IPS-15b (cell line): ENCODE results near the gene STPG2.

Source experiments
- H3K27me3 ChIP-seq: one replicate; pipeline ENCODE4 v1.6.1; 2013; ENCODE audit warnings: low read length; ENCODE audit not compliant: control insufficient read depth, insufficient read depth
- H3K36me3 ChIP-seq: one replicate; pipeline ENCODE4 v1.6.1; 2013; ENCODE audit warnings: low read length; ENCODE audit not compliant: control insufficient read depth, insufficient read depth
- H3K4me1 ChIP-seq: one replicate; pipeline ENCODE4 v1.6.1; 2013; ENCODE audit warnings: mild to moderate bottlenecking, low read length; ENCODE audit not compliant: control insufficient read depth, insufficient read depth
- H3K4me3 ChIP-seq: one replicate; pipeline ENCODE4 v1.5.1; 2013; ENCODE audit warnings: low read depth, low read length
- H3K9ac ChIP-seq: one replicate; pipeline ENCODE4 v1.6.1; 2013; ENCODE audit warnings: low read depth, mild to moderate bottlenecking, low read length
- H3K9me3 ChIP-seq: one replicate; pipeline ENCODE4 v1.6.1; 2013; ENCODE audit warnings: mild to moderate bottlenecking, low read length; ENCODE audit not compliant: control insufficient read depth, insufficient read depth

The STPG2 gene

DNA sequence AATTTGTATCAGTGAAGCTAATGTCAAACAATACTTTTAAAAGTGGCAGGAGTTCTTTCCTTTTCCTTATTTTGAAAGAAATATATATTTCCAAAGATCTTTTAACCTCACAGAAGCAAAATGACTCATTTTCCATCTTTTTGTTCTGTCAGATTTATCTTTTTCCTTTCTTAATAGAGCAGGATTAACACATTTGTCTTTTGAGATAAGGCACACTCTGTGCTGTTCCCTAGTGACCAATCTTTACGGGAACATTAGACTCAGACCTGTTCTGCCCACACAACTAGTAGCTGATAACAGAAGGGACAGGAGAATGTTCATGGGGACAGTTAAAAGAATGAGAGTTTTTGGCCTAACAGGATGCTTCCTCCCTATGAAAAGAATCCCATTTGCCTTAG is 381.2 kb downstream of the STPG2 start:
- H3K27me3 ChIP-seq: no peaks in the 10 kb centered on the region
- H3K9ac ChIP-seq: no peak overlapping the region
- H3K9me3 ChIP-seq: no peaks in the 10 kb centered on the region
- no peaks in the 10 kb centered on the region for H3K4me1 ChIP-seq
- H3K4me3 ChIP-seq: no peak overlapping the region
- H3K36me3 ChIP-seq: no peaks in the 10 kb centered on the region

DNA sequence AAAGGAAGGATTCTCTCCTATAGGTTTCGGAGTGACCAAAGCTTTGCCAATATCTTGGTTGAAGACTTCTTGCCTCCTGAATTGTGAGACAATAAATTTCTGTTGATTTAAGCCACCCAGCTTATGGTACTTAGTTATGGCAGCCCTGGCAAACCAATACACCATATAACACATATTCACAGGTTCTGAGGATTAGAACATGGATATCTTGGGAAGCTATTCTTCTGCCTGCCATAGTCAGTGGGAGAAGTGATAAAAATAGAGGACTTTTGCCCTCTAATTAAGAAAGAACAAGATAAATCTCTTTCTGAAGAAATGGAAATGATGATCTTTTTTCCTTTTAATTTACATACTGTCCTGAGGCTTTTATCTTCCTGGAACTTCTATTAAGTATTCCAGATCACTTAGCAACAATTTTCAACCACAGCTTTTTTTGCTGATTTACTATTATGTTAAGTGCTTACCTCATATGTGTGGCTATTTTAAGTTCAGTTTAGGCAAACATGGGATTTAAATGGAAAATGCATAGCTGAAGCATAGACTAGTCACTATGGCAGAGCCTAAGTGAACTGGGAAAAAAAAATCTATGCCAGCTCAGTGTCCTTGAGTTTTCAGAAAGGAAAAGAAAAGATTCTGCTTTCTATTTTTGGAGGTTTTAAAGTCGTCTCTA is 381.7 kb downstream of the STPG2 start:
- no peaks in the 10 kb centered on the region for H3K4me1 ChIP-seq
- H3K4me3 ChIP-seq: no peak overlapping the region
- H3K9ac ChIP-seq: no peak overlapping the region
- H3K9me3 ChIP-seq: no peaks in the 10 kb centered on the region
- no peaks in the 10 kb centered on the region for H3K36me3 ChIP-seq
- no peaks in the 10 kb centered on the region for H3K27me3 ChIP-seq

DNA sequence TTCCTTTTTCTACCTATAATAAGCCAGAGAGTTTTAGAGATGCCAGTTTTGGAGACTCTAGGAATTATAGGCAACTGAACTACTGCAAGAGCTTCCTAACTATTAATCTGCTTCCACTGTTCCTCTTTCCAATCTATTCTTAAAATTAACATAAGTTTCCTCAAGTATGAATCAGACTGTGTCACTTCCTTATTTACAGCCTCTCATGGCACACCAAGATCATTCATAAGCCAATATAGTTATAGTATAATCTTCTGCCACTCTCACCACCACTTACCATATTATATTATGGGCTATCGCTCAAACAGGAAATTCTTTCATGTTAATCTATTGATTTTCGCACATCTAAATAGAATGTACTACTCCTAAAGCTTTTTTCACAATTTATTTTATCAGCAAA is 383.5 kb downstream of the STPG2 start:
- no peaks in the 10 kb centered on the region for H3K9me3 ChIP-seq
- H3K4me1 ChIP-seq: no peaks in the 10 kb centered on the region
- H3K27me3 ChIP-seq: no peaks in the 10 kb centered on the region
- H3K36me3 ChIP-seq: no peaks in the 10 kb centered on the region
- H3K9ac ChIP-seq: no peak overlapping the region
- H3K4me3 ChIP-seq: no peak overlapping the region

DNA sequence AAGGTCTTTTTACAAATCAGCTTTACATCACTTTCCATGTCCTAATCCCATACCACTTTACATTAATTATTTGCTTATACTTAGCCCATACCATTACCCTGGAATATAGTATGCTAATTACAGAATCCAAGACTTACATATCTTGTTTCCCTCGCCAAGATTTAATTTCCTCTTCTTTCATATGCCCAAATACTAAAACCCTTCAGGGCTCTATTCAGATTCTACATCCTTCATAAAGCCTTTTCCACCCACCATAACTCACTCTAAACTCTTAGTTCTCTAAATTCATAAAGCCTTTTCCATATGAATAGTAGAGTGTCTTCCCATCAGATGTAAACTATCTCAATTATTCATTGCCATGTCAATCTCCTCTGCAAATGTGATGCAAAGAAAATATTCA is 390.7 kb downstream of the STPG2 start:
- H3K27me3 ChIP-seq: no peaks in the 10 kb centered on the region
- H3K9me3 ChIP-seq: no peaks in the 10 kb centered on the region
- no peak overlapping the region for H3K4me3 ChIP-seq
- no peaks in the 10 kb centered on the region for H3K4me1 ChIP-seq
- H3K36me3 ChIP-seq: no peaks in the 10 kb centered on the region
- H3K9ac ChIP-seq: no peak overlapping the region

DNA sequence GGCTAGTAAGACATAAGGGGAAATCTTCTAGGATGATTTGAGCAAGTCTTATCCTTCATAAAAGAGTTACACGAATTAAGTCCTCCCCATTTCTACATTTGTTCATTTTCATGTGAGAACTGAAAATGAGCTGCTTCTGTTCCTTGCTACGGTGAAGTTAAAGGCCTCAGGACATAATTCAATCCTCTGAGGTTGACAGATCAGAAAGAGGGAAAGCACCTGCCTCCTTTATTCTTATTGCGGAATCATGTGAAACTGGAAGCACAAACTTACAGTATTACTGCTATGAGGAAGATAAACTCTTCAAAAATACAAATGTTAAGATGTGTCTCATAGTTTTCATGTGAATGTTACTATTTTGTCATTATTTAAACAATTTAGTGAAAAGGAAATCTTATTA is 395.3 kb downstream of the STPG2 start:
- Histone ChIP-seq H3K4me3 (no peak overlapping the region), H3K9ac (no peak overlapping the region), H3K27me3 (no peaks in the 10 kb centered on the region), H3K4me1 (no peaks in the 10 kb centered on the region), H3K9me3 (no peaks in the 10 kb centered on the region), H3K36me3 (no peaks in the 10 kb centered on the region)

DNA sequence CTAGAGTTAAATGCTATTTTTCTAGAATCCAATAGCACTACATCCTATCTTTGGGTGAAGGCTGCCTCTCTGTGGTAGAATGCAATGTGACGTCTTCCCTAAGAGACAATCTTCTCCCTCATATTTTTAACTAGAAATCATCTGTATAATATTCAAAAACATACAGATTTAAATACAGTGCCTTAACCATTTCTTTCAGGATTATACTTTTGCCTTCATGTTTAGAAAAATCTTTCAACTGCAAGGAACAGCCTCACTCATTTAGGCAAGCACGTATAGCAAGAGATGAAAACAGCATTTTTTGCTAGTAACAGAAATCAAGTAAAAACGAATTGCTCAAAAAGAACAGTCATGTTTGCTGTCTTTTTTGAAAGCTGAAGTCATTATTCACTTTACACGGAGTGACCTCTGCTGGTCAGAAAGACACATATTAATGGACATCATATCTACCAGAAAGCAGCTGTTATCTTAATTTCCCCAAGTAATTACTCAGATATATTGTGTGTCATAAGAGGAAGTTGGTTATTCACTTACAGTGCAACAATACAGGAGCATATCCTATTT is 422.3 kb downstream of the STPG2 start:
- no peaks in the 10 kb centered on the region for H3K4me1 ChIP-seq
- H3K9ac ChIP-seq: no peak overlapping the region
- no peaks in the 10 kb centered on the region for H3K27me3 ChIP-seq
- no peak overlapping the region for H3K4me3 ChIP-seq
- H3K9me3 ChIP-seq: no peaks in the 10 kb centered on the region
- no peaks in the 10 kb centered on the region for H3K36me3 ChIP-seq

DNA sequence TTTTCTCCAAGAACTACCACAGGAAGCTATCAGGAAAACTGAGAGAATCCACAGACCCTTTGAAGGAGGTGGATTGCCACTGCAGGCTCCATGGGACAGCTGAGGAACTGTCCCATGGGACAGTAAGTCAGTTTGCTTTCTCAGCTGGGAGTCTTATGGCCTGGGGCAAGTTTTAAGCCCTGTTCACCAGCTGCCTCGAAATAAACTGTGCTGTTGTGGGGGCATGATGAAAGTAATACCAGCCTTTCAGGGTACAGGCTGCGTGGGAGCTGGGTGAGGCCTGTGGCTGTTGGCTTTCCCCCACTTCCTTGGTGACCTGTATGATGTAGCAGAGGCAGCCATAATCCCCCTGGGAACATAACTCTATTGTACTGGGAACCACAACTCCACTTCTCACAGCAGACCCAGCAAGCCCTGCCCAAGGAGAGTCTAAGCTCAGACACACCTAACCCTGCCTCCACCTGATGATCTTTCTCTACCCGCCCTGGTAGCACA is 452.1 kb downstream of the STPG2 start:
- H3K4me1 ChIP-seq: no peaks in the 10 kb centered on the region
- H3K9ac ChIP-seq: no peak overlapping the region
- no peaks in the 10 kb centered on the region for H3K27me3 ChIP-seq
- H3K36me3 ChIP-seq: no peaks in the 10 kb centered on the region
- H3K4me3 ChIP-seq: no peak overlapping the region
- H3K9me3 ChIP-seq: no peaks in the 10 kb centered on the region

DNA sequence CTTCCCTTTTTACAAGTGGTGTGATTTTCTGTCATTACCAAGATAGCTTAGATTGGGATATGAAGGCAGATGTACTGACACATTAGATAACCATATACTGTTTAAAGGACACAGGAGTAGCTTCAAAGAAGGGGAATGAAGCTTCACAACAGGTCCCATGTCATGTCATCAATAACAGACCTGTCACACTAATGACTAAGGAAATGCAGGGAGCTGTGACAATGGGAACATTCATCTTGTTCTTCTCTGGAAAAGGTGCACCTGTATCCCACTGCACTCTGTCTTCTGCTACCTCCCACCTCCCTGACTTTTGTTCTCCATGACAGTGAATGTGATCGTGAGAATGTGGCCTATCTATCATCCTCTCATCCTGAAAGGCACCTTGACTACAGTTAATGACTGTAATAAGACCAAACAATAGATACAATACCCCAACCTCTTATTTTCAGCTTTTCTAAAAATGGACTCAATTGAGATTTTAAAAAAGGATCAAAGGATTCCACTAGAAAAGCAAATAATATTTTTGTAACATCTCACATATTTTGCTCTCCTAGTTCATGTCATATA is 472.5 kb downstream of the STPG2 start:
- Histone ChIP-seq H3K9ac (no peak overlapping the region), H3K4me1 (no peaks in the 10 kb centered on the region), H3K4me3 (no peak overlapping the region), H3K27me3 (no peaks in the 10 kb centered on the region), H3K9me3 (peaks cover 3% of the 10 kb centered on the region), H3K36me3 (no peaks in the 10 kb centered on the region)

DNA sequence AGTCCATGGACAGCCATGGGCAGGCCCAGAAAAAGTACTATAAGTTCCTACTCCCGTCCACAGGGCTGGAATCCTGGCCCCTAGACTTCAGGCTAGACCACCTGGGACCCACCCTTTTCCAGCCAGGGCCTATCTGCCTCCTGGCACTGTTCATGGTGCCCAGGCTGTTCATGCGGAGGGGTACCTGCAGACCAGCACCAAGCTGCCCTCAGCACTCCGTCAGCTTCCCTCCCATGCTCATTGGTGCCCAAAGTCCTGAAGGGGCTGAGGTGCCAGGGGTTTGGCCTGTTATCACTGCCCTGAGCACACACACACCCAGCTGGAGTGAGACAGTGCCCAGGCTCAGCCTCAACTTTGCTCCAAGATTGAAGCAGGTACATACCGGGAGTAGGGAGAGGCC is 477.7 kb downstream of the STPG2 start:
- Histone ChIP-seq H3K36me3 (no peaks in the 10 kb centered on the region), H3K9me3 (peaks cover 3% of the 10 kb centered on the region), H3K4me1 (no peaks in the 10 kb centered on the region), H3K27me3 (no peaks in the 10 kb centered on the region), H3K9ac (no peak overlapping the region), H3K4me3 (no peak overlapping the region)

DNA sequence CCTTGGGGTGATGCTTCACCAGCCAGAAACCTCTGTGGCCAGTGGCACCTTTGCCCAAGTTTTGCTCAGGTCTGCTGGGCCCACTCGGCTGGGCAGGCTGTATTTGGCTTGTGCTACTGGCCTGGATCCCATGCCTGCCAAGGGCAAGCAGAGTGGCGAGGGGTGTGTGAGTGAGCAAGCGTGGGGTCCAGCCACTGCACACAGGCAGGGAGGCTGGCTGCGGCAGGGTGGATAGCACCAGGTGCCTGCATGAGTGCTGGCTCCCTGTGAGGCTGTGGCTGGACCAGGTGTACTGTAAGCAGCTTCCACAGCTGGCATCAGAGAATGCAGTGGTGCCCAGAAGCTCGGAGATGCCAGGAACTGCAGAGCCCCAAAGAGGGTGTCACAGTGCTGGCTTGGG is 478.5 kb downstream of the STPG2 start:
- Histone ChIP-seq H3K4me3 (no peak overlapping the region), H3K27me3 (no peaks in the 10 kb centered on the region), H3K9me3 (peaks cover 3% of the 10 kb centered on the region), H3K9ac (no peak overlapping the region), H3K36me3 (no peaks in the 10 kb centered on the region), H3K4me1 (no peaks in the 10 kb centered on the region)

DNA sequence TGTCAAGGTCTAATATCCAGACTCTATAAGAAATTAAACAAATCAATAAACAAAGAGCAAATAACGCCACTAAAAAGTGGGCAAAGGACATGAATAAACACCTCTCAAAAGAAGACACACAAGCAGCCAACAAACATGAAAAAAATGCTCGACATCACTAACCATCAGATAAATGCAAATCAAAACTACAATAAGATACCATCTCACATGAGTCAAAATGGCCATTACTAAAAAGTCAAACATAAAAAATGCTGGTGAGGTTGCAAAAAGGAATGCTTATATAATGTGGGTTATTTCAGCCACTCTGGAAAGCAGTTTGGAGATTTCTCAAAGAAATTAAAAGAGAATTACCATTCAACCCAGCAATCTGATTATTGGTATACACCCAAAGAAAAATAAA is 481.1 kb downstream of the STPG2 start:
- H3K27me3 ChIP-seq: no peaks in the 10 kb centered on the region
- H3K36me3 ChIP-seq: no peaks in the 10 kb centered on the region
- peaks cover 3% of the 10 kb centered on the region for H3K9me3 ChIP-seq
- H3K9ac ChIP-seq: no peak overlapping the region
- H3K4me3 ChIP-seq: no peak overlapping the region
- H3K4me1 ChIP-seq: no peaks in the 10 kb centered on the region

DNA sequence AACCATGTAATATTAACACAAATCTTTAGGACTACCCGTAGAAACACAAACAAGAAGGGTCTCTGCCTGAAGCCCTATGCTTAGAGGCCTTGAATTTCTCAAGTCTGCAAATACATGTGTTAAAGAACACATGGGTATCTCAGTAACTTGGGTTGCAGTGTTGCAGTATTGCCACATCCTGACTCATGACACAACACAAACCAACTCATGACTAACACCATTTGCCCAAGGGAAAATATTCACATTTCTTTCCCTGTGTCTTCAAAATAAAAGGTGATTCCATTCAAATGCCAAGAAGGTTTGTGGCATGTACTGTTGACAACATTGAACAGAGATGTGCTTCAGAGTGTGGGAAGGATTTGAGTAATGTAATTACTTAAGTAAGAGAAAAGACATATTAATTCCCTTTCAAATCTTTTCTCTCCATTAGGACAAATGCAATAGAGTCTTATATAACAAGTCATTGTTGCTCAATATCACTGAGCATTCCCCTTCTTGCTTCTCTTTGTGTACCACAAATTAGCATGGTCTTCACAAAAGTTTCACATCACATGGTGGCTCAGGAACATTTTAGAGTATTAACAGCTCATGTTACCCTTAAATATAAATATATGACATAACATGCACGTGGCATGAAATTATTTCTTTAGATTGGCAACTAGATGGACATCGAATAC is 487.1 kb downstream of the STPG2 start:
- H3K4me1 ChIP-seq: no peaks in the 10 kb centered on the region
- no peak overlapping the region for H3K4me3 ChIP-seq
- no peaks in the 10 kb centered on the region for H3K9me3 ChIP-seq
- H3K36me3 ChIP-seq: no peaks in the 10 kb centered on the region
- H3K27me3 ChIP-seq: no peaks in the 10 kb centered on the region
- no peak overlapping the region for H3K9ac ChIP-seq
